NCI-H2081 treated with DMSO at 0.1 percent for 48 hours (cell line): ENCODE measurements around the gene SDR42E2.
"Not testable (repeated sequence)": the region's sequence is repeated elsewhere in the genome, so short reads cannot be mapped to it uniquely, and the experiment has no call there.

Experiments used
- DNase-seq: peaks from one replicate; lab custom pipeline; 2025; lab: John Stamatoyannopoulos, UW

The SDR42E2 gene

GRCh38 chr16:22191532-22192260 lies 29.4 kb downstream of the SDR42E2 start:
- no peak for DNase-seq

GRCh38 chr16:22192261-22193062 lies 30.2 kb downstream of the SDR42E2 start:
- DNase-seq: no peak

- DNase-seq: no peak
Observed at GRCh38 chr16:22193063-22193411, 30.7 kb downstream of the SDR42E2 start.

DNA sequence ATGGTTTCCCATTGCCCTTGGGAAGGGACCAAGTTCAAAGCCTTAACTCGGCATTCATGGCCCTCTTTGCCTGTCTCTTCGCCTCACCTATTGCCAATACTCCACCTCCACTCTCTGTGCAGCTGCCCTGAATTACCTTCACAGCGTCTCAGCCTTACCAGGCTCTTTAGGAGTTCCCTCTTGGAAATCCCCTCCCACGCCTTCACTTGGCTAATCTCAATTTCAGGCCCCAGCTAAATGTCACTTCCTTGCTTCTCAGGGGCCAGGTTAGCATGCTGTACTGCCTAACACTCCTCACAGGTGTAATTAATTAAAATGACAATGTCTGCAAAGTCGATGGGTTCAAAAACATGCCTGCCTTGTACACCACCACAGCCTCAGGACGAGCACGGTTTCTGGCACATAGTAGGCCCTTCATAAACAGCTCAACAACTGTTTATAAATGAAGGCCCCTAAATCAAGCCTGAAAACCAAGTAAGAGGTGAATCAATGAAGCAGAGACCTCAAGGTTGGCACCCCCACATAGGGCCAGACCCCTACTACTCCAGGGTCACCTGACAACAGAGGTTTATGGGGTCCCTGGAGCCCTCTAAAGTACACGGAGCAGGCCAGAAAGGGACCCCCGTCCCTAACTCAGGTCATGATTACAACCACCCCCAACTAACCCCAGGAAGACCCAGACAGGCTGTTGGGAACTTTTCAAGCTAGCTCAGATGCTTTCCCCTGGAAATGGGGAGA lies 32.6 kb downstream of the SDR42E2 start:
- DNase-seq: no peak

- no peak for DNase-seq
Observed at GRCh38 chr16:22195445-22195694, 33.1 kb downstream of the SDR42E2 start.

GRCh38 chr16:22195695-22196558 lies 33.6 kb downstream of the SDR42E2 start:
- peak; percentile 72 for DNase-seq

DNA sequence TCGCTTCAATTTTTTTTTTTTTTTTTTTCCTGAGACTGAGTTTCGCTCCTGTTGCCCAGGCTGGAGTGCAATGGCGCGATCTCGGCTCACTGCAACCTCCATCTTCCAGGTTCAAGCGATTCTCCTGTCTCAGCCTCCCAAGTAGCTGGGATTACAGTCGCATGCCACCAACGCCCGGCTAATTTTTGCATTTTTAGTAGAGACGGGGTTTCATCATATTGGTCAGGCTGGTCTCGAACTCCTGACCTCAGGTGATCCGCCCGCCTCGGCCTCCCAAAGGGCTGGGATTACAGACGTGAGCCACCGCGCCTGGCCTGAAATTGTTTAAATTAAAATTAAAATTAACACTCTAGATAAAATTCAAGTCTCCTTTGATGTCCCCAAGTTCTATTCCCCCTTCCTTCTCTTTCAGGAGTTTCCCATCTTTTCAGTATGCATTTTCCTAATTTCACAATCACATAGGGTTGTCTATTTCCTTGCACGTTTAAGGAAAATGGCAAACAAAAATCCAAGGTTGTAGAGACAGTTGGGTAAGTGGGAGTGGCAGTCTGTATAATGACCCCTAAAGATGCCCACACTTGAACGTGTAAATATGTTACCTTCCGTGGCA lies 34.4 kb downstream of the SDR42E2 start:
- DNase-seq: not testable (repeated sequence)

- DNase-seq: no peak
Observed at GRCh38 chr16:22198547-22199293, 36.4 kb downstream of the SDR42E2 start.

DNA sequence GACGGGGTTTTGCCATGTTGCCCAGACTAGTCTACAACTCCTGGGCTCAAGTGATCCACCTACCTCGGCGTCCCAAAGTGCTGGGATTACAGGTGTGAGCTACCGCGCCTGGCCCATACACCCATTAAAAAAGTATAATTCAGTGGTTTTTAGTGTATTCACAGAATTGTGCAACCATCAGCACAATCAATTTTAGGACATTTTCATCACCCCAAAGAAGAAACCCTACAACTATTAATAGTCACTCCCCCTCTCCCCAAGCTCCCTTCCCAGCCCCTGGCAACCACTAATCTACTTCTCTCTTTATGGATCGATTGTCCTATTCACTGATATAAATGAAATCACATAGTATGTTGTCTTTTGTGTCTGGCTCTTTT lies 39.9 kb downstream of the SDR42E2 start:
- DNase-seq: no peak

DNA sequence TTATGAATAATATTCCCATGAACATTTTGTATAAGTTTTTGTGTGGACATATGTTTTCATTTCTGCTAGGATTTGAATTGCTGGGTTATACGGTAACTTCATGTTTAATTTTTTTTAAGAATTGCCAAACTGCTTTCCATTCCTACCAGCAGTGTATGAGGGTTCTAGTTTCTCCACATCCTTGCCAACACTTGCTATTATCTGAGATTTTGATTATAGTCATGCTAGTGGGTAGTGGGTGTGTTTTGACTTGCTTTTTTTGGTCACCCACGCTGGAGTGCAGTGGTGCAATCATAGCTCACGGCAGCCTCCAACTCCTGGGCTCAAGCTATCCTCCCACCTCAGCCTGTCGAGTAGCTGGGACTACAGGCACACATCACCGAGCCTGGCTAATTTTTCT lies 40.8 kb downstream of the SDR42E2 start:
- no peak for DNase-seq

DNA sequence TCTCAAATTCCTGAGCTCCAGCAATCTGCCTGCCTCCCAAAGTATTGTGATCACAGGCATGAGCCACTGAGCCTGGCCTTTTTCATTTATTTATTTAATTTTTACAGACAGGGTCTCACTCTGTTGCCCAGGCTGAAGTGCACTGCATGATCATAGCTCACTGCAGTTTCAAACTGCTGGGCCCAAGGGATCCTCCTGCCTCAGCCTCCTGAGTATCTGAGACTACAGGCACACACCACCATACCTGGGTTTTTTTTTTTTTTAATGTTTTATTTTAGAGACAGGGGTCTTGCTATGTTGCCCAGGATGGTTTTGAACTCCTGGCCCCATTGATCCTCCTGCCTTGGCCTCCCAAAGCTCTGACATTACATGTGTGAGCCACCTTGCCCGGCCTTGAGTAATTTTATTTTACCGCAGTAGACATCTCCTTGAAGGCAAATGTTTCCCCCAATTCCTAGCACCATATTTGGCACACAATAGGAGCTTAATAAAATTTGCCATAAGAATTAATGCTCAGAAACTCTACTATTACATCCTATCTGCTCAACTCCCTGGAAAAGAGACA lies 41.9 kb downstream of the SDR42E2 start:
- DNase-seq: no peak

DNA sequence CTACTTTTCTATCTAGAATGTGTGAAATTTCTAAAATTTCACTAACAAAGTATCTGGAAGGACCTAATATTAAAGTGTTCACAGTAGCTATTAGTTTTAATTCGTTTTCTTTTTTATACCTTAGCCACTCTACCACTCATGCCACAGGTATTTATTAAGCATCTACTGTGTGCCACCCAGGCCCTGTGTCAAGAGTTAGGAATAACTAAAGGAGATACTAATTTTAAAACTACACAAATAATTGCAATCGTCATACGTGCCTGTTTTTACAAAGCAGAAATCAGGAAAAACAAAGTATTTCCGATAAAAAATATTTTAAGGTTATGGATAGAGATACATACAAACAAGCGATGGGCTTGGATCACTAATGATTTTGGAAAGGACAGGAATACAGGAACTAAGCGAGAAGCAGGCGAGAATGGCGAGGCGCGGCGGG lies 43.3 kb downstream of the SDR42E2 start:
- no peak for DNase-seq

GRCh38 chr16:22206013-22206841 lies 43.9 kb downstream of the SDR42E2 start, which contains the start of gene EEF2K:
TSS of gene EEF2K (plus strand) at chr16:22206278. CDS start at chr16:22225730, 19,452 bp downstream.
- peak; percentile 31 for DNase-seq

DNA sequence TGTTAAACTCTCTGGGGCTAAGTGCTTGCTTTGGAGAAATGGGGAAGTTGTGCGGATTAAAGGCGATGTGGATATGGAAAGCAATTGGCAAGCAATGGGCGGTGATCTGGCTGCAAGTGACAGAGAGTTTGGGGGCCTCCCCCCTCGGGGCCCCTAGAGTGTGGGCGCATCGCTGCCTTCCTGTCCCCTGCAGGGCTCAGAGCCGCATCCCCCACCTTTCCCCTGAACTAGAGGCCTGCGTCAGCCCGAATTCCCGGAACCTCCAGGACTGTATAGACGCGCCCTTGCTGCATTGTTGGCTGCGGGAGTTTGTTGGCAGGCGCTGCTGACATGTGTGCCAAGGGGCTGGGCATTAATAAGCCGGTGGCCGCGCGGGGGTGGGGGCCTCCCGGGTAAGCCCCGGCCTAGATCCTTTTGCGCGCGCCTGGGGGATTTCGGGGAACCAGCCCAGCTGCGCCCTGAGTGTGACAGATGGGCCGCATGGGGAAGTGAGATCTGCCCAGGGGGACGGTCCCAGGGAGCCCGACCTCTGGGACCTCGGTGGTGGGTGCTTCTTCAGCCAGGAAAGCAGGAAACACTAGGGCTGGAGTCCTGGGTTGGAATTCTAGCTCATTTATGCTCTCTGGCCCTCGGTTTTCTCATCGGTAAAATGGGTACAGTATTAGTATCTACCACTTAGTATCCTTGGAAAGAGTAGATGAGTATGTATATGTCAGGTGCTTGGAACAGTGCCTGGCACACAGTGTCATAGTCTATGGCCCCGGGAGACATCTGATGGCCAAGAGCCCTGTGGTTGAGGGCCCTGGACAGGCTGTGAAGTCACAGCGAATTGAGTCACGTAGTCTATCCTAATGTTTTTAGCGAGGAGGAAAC lies 44.8 kb downstream of the SDR42E2 start:
- peak; percentile 31 for DNase-seq

DNA sequence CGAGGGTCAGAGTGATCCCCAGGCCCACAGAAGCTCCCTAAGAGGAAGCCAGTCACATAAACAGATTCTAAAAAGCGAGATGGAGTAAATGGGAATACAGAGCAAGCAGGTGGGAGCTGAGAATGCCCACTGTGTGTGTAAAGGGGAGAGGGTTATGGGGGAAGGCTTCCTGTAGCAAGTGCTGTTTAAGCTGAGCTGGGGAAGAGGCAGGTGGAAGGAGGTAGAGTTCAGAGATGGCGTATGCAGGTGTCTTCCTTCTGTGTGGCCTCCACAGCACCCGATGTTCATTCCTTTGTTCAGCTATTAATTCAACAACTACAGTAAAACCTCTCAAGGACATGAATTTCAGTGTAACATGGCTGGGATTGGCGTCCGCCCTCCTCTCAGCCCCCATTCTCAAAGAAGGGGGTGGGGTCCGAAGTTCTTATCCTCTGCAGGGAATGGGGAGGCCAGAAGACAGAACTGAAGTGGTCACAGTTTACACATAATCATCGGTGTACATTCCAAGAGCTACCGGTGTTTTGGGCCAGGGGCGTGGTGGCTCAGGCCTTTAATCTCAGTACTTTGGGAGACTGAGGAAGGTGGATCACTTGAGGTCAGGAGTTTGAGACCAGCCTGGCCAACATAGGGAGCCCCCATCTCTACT lies 45.5 kb downstream of the SDR42E2 start:
- DNase-seq: no peak

DNA sequence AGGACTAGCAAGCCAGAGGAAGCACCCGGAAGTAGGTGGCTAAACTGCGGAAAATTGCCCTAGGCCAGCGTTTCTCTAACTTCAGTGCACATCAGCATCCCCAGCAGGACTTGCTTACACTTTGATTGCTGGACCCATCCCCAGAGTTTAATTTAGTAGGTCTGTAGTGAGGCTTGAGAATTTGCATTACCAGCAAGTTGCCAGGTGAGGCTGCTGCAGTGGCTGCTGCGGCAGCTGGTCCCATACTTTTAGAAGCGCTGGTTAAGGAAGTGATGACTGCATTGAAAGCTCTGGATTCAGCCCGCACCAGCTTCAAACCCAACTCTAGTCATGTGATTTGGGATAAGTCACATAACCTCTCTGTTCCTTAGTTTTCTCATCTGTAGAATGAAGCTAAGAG lies 48.0 kb downstream of the SDR42E2 start:
- DNase-seq: no peak

DNA sequence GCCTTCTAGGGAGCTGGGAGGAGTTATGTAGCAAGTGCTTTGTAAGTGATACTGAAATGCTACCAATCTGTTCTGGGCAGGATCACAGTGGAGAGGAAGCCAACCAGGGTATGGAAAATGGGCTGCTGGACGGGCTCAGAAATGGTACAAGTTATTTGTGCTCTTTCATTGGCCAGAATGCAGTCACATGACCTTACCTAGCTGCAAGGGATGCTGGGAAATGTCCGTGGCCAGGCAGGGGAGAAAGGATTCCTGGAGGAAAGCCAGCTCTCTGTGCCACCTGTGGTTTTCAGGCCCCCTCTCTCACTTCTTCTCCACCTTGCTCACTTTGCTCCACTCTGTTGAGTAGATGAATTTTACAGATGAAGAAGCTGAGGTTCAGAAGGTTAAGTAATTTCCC lies 48.5 kb downstream of the SDR42E2 start:
- no peak for DNase-seq

- DNase-seq: no peak
Observed at GRCh38 chr16:22213236-22213635, 50.9 kb downstream of the SDR42E2 start.
